Left renal cortex interstitium (tissue), 4 donors: ENCODE data around the gene CYP2B6. TPM values are rescaled to one million over a fixed set of nuclear protein-coding genes. Genes with fewer than 3 reads are reported as not detected.
"Not testable (repeated sequence)": the region's sequence is repeated elsewhere in the genome, so short reads cannot be mapped to it uniquely, and the experiment has no call there.

ENCODE experiments used
- DNase-seq, 4 donors: peaks; one replicate each; pipeline ENCODE4 v3.0.0-alpha.2; 2013; ENCODE audit warnings: low read depth in 4 of 4, low spot score in 2 of 4, missing footprints in 1 of 4
- polyA plus RNA-seq, 4 donors: library from polyadenylated mRNA; unstranded; fragments of 120-200 nt; gene quantifications; one replicate each; pipeline ENCODE4 v1.2.1, GENCODE V29; 2013; ENCODE audit not compliant: insufficient read length in 4 of 4

Gene CYP2B6
- 1 to 10 TPM; 1.8 to 2.9 (median 2.5) TPM for polyA plus RNA-seq

- DNase-seq: no peak
Measured at GRCh38 chr19:40990972-40991381, at the start of gene CYP2B6. TSS of gene CYP2B6 (plus strand) at chr19:40991282. CDS start at chr19:40991306, 24 bp downstream.

GRCh38 chr19:40941481-40942219 is 49.4 kb upstream of the CYP2B6 start:
- DNase-seq: no peak

- no peak for DNase-seq
Measured at GRCh38 chr19:40945645-40946044, 45.4 kb upstream of the CYP2B6 start.

DNA sequence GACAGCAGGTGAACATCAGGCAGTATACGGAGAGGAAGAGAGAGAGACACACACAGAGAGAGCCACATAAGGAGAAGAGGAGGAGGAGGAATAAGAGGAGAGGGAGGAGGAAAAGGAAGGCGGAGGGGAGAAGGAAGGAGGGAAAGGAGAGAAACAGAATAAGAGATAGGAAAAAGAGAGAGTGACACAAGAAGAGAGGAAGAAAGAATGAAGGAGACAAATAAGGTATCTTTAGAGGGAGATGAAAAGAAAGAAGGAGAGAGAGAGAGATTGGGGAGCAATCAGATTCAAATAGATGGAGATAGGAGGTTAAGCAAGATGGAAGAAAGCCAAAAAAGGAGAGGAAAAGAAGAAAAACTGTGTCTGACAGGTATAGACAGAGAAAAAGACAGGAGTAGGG is 44.0 kb upstream of the CYP2B6 start:
- DNase-seq: no peak

- DNase-seq: no peak
Measured at GRCh38 chr19:40947573-40947972, 43.5 kb upstream of the CYP2B6 start.

DNA sequence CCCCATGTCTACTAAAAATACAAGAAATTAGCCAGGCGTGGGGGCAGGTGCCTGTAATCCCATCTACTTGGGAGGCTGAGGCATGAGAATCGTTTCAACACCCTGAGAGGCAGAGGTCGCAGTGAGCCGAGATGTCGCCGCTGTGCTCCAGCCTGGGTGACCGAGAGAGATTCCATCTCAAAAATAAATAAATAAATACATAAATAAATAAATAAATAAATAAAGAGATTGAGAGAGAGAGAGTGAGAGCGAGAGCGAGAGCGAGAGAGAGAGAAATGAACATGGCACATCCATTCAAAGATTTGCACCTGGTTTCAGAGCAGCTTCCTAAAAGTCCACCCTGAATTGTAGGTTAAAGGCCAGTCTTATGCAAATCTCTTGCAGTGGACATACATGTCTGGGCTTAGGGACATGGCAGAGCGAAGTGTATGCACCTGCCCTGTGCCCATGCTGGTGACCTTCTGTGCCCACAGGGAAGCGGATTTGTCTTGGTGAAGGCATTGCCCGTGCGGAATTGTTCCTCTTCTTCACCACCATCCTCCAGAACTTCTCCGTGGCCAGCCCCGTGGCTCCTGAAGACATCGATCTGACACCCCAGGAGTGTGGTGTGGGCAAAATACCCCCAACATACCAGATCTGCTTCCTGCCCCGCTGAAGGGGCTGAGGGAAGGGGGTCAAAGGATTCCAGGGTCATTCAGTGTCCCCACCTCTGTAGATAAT is 42.3 kb upstream of the CYP2B6 start:
- DNase-seq: no peak

GRCh38 chr19:40954573-40954972 is 36.5 kb upstream of the CYP2B6 start:
- no peak for DNase-seq

GRCh38 chr19:40959338-40959737 is 31.7 kb upstream of the CYP2B6 start:
- DNase-seq: no peak

- no peak for DNase-seq
Measured at GRCh38 chr19:40960062-40960685, 30.9 kb upstream of the CYP2B6 start.

- no peak for DNase-seq
Measured at GRCh38 chr19:40960780-40961179, 30.3 kb upstream of the CYP2B6 start.

- no peak for DNase-seq
Measured at GRCh38 chr19:40962460-40962961, 28.6 kb upstream of the CYP2B6 start.

DNA sequence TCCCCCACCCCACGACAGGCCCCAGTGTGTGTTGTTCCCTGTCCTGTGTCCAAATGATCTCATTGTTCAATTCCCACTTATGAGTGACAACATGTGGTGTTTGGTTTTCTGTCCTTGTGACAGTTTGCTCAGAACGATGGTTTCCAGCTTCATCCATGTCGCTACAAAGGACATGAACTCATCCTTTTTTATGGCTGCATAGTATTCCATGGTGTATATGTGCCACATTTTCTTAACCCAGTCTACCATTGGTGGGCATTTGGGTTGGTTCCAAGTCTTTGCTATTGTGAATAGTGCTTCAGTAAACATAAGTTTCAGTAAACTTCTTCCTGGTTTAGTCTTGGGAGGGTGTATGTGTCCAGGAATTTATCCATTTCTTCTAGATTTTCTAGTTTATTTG is 26.7 kb upstream of the CYP2B6 start:
- DNase-seq: not testable (repeated sequence)

DNA sequence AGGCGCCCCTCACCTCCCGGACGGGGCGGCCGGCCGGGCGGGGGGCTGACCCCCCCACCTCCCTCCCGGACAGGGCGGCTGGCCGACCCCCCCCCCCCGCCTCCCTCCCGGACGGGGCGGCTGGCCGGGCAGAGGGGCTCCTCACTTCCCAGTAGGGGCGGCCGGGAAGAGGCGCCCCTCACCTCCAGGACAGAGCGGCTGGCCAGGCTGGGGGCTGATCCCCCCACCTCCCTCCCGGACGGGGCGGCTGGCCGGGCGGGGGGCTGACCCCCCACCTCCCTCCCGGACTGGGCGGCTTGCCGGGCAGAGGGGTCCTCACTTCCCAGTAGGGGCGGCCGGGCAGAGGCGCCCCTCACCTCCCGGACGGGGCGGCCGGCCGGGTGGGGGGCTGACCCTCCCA is 25.7 kb upstream of the CYP2B6 start:
- DNase-seq: not testable (repeated sequence)

- not testable (repeated sequence) for DNase-seq
Measured at GRCh38 chr19:40966591-40966990, 24.5 kb upstream of the CYP2B6 start.

GRCh38 chr19:40968065-40968464 is 23.0 kb upstream of the CYP2B6 start:
- DNase-seq: not testable (repeated sequence)

DNA sequence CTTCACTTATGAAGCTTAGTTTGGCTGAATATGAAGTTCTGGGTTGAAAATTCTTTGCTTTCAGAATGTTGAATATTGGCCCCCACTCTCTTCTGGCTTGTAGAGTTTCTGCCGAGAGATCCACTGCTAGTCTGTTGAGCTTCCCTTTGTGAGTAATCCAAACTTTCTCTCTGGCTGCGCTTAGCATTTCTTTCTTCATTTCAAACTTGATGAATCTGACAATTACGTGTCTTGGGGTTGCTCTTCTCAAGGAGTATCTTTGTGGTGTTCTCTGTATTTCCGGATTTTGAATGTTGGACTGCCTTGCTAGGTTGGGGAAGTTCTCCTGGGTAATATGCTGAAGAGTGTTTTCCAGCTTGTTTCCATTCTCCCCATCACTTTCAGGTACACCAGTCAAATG is 21.4 kb upstream of the CYP2B6 start:
- not testable (repeated sequence) for DNase-seq

DNA sequence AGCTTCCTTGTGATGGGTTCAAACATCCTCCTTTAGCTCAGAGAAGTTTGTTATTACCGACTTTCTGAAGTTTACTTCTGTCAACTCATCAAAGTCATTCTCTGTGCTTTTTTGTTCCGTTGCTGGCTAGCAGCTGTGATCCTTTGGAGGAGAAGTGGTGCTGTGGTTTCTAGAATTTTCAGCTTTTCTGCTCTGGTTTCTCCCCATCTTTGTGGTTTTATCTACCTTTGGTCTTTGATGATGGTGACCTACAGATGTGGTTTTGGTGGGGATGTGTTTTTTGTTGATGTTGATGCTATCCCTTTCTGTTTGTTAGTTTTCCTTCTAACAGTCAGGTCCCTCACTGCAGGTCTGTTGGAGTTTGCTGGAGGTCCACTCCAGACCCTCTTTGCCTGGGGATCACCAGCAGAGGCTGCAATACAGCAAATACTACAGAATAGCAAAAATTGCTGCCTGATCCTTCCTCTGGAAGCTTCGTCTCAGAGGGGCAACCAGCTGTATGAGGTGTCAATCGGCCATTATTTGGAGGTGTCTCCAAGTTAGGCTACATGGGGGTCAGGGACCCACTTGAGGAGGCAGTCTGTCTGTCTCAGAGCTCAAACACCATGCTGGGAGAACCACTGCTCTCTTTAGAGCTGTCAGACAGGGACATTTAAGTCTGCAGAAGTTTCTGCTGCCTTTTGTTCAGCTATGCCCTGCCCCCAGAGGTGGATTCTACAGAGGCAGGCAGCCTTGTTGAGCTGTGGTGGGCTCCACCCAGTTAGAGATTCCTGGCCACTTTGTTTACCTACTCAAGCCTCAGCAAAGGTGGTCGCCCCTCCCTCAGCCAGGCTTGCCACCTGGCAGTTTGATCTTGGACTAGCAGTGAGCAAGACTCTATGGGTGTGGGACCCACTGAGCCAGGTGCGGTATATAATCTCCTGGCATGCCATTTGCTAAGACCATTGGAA is 20.4 kb upstream of the CYP2B6 start:
- not testable (repeated sequence) for DNase-seq

- DNase-seq: peak in 3 of 4 donors; percentile 22 to 41 (median 23)
Measured at GRCh38 chr19:40974633-40975037, 16.4 kb upstream of the CYP2B6 start.

- DNase-seq: no peak
Measured at GRCh38 chr19:40976134-40976533, 14.9 kb upstream of the CYP2B6 start.

DNA sequence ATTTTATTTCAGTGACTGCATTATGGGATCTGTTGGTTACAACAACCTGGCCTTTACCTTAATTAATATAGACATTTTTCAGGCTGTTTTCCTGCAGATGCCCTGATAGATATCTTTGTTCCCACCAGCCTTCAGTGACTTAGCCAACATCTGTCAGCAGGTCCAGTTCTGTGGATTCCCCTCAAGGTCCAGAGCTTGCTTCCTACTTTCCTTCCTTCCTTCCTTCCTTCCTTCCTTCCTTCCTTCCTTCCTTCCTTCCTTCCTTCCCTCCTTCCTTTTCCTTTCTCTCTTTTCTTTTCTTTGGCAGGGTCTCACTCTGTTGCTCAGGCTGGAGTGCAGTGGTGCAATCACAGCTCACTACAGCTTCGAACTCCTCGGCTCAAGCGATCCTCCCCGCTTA is 14.4 kb upstream of the CYP2B6 start:
- DNase-seq: no peak
